ENCODE data around the gene ADAMTSL1. TPM values are rescaled to one million over a fixed set of nuclear protein-coding genes. Genes with fewer than 3 reads are reported as not detected.

ADAMTSL1 gene
- total and polyA plus RNA-seq, 2 of the 13 experiments (the other 11 are each of a cell fraction or from before 2014, with no cell fraction given): not detected

- TF ChIP-seq ZNF609 (CRISPR knock-in tag; IDR thresholded peaks at IDR 0.05; ENCODE audit: borderline replicate concordance) (no peak), RBM39 (IDR thresholded peaks at IDR 0.05; ENCODE audit: low read depth, low read length, poor library complexity, severe bottlenecking) (no peak), KLF9 (CRISPR knock-in tag; IDR thresholded peaks at IDR 0.05; ENCODE audit: low read depth) (no peak), ZNF513 (CRISPR knock-in tag; conservative IDR thresholded peaks at IDR 0.05) (no peak), ZBTB21 (CRISPR knock-in tag; IDR thresholded peaks at IDR 0.05) (no peak), LCORL (IDR thresholded peaks at IDR 0.05) (no peak), LCORL (CRISPR knock-in tag; IDR thresholded peaks at IDR 0.05) (no peak), KLF15 (CRISPR knock-in tag; IDR thresholded peaks at IDR 0.05; ENCODE audit: borderline replicate concordance) (no peak), ZNF501 (CRISPR knock-in tag; IDR thresholded peaks at IDR 0.05) (no peak)
Observed at GRCh38 chr9:18761742-18762300, 287.9 kb downstream of the ADAMTSL1 start (continued).

Data from HepG2 (cell line).